Endothelial cell (in vitro differentiated cells): ENCODE data around the gene MYZAP. TPM values are rescaled to one million over a fixed set of nuclear protein-coding genes. Genes with fewer than 3 reads are reported as not detected.
A peak's percentile ranks its signal among the peaks of the same experiment; 100 is the strongest.

Experiments used
- DNase-seq: peaks from one replicate; pipeline ENCODE4 v3.0.0; 2021; ENCODE audit warnings: low spot score
- H3K27ac Mint-ChIP-seq: one replicate; pipeline ENCODE4 v1.8.0; 2021; ENCODE audit warnings: mixed read lengths, inconsistent platforms; ENCODE audit not compliant: unreplicated experiment
- H3K27me3 Mint-ChIP-seq: one replicate; pipeline ENCODE4 v1.8.0; 2021; ENCODE audit warnings: mild to moderate bottlenecking, moderate library complexity, mixed read lengths, inconsistent platforms; ENCODE audit not compliant: unreplicated experiment
- H3K36me3 Mint-ChIP-seq: one replicate; pipeline ENCODE4 v1.8.0; 2021; ENCODE audit warnings: mild to moderate bottlenecking, low read depth, mixed read lengths, inconsistent platforms; ENCODE audit not compliant: unreplicated experiment
- H3K4me1 Mint-ChIP-seq: one replicate; pipeline ENCODE4 v1.8.0; 2021; ENCODE audit warnings: mild to moderate bottlenecking, mixed read lengths, inconsistent platforms; ENCODE audit not compliant: unreplicated experiment
- H3K4me3 Mint-ChIP-seq: one replicate; pipeline ENCODE4 v1.8.0; 2021; ENCODE audit warnings: mild to moderate bottlenecking, mixed read lengths, inconsistent platforms; ENCODE audit not compliant: unreplicated experiment
- H3K9me3 Mint-ChIP-seq: one replicate; pipeline ENCODE4 v1.8.0; 2021; ENCODE audit warnings: mixed read lengths, inconsistent platforms; ENCODE audit not compliant: unreplicated experiment
- CTCF ChIP-seq: fragments of 200-600 bp; sonication (generic); IDR thresholded peaks from one replicate; pipeline ENCODE4 v1.5.0; 2021; ENCODE audit warnings: antibody characterized with exemption; ENCODE audit not compliant: unreplicated experiment
- total RNA-seq: library from RNA; stranded (reverse); fragmentation: NEBNext Ultra II Directional; extraction: Animal tissue kit (Norgen Biotek cat#: 25700); gene quantifications from one replicate; pipeline ENCODE4 v1.2.1, GENCODE V29; 2021; ENCODE audit not compliant: unreplicated experiment

Gene MYZAP
- total RNA-seq, 1 donor from 2014 or later, result 55.3 TPM

- H3K4me3 Mint-ChIP-seq, result peak overlapping the region; percentile 99
- no peak for DNase-seq
- peak overlapping the region; percentile 94 for H3K27ac Mint-ChIP-seq
- no peaks in the 10 kb centered on the region for H3K9me3 Mint-ChIP-seq
- H3K36me3 Mint-ChIP-seq, result peaks cover 25% of the 10 kb centered on the region
- H3K4me1 Mint-ChIP-seq, result peaks cover 36% of the 10 kb centered on the region
- H3K27me3 Mint-ChIP-seq, result peaks cover 8% of the 10 kb centered on the region
- no peak for TF ChIP-seq CTCF
Measured at GRCh38 chr15:57705746-57706404, 114.2 kb downstream of the MYZAP start.

- peaks cover 42% of the 10 kb centered on the region for H3K4me1 Mint-ChIP-seq
Measured at GRCh38 chr15:57706405-57707209, 114.9 kb downstream of the MYZAP start, which contains the start of gene POLR2M. Gene POLR2M, plus strand, starts transcription at chr15:57706714. Its CDS starts 129 bp downstream, at chr15:57706843.

GRCh38 chr15:57708047-57708446, 116.3 kb downstream of the MYZAP start:
- Mint-ChIP-seq H3K27ac (peak overlapping the region; percentile 94), H3K4me1 (peaks cover 37% of the 10 kb centered on the region), H3K9me3 (no peaks in the 10 kb centered on the region), H3K36me3 (peaks cover 36% of the 10 kb centered on the region), H3K27me3 (peaks cover 3% of the 10 kb centered on the region), H3K4me3 (peak overlapping the region; percentile 99)
- no peak for TF ChIP-seq CTCF
- no peak for DNase-seq

More at GRCh38 chr15:57706405-57707209, 114.9 kb downstream of the MYZAP start, which contains the start of gene POLR2M:
- H3K27ac Mint-ChIP-seq, result peak within 1 kb of the TSS; percentile 94
- TF ChIP-seq CTCF, result no peak
- H3K36me3 Mint-ChIP-seq, result peaks cover 32% of the 10 kb centered on the region
- peaks cover 8% of the 10 kb centered on the region for H3K27me3 Mint-ChIP-seq
- H3K9me3 Mint-ChIP-seq, result no peaks in the 10 kb centered on the region
- peak within 1 kb of the TSS; percentile 99 for H3K4me3 Mint-ChIP-seq
- peak; percentile 77 for DNase-seq

- Mint-ChIP-seq H3K27me3 (no peaks in the 10 kb centered on the region), H3K9me3 (no peaks in the 10 kb centered on the region), H3K36me3 (peaks cover 16% of the 10 kb centered on the region), H3K4me3 (no peak overlapping the region), H3K27ac (no peak overlapping the region), H3K4me1 (peaks cover 4% of the 10 kb centered on the region)
- TF ChIP-seq CTCF, result no peak
- no peak for DNase-seq
Measured at GRCh38 chr15:57718309-57718708, 126.6 kb downstream of the MYZAP start.

GRCh38 chr15:57720867-57721266, 129.2 kb downstream of the MYZAP start:
- no peak overlapping the region for H3K4me3 Mint-ChIP-seq
- no peak for TF ChIP-seq CTCF
- no peaks in the 10 kb centered on the region for H3K9me3 Mint-ChIP-seq
- no peak for DNase-seq
- peaks cover 13% of the 10 kb centered on the region for H3K36me3 Mint-ChIP-seq
- H3K4me1 Mint-ChIP-seq, result peaks cover 4% of the 10 kb centered on the region
- H3K27me3 Mint-ChIP-seq, result no peaks in the 10 kb centered on the region
- no peak overlapping the region for H3K27ac Mint-ChIP-seq
